ENCODE measurements around the gene KCNN3. TPM values are rescaled to one million over a fixed set of nuclear protein-coding genes. Genes with fewer than 3 reads are reported as not detected.

KCNN3 gene
- total RNA-seq, 1 donor, result 0.09 TPM

- TF ChIP-seq CTCF (IDR thresholded peaks at IDR 0.05; ENCODE audit: insufficient read depth, low read length), result no peak
Measured at GRCh38 chr1:154775621-154776605, 94.2 kb downstream of the KCNN3 start.

GRCh38 chr1:154774175-154774855 is 95.8 kb downstream of the KCNN3 start:
- TF ChIP-seq CTCF (IDR thresholded peaks at IDR 0.05; ENCODE audit: insufficient read depth, low read length), result no peak
- H3K4me3 ChIP-seq (ENCODE audit: low read depth, low read length), result no peak overlapping the region
- DNase-seq (ENCODE audit: low read depth), result no peak

More at GRCh38 chr1:154775621-154776605, 94.2 kb downstream of the KCNN3 start:
- no peak overlapping the region for H3K4me3 ChIP-seq (ENCODE audit: low read depth, low read length)
- no peak for DNase-seq (ENCODE audit: low read depth)

GRCh38 chr1:154773551-154773950 is 96.5 kb downstream of the KCNN3 start:
- no peak for DNase-seq (ENCODE audit: low read depth)
- H3K4me3 ChIP-seq (ENCODE audit: low read depth, low read length), result no peak overlapping the region
- no peak for TF ChIP-seq CTCF (IDR thresholded peaks at IDR 0.05; ENCODE audit: insufficient read depth, low read length)

- no peak for DNase-seq (ENCODE audit: low read depth)
- H3K4me3 ChIP-seq (ENCODE audit: low read depth, low read length), result no peak overlapping the region
- no peak for TF ChIP-seq CTCF (IDR thresholded peaks at IDR 0.05; ENCODE audit: insufficient read depth, low read length)
Measured at GRCh38 chr1:154772606-154773506, 97.2 kb downstream of the KCNN3 start.

GRCh38 chr1:154772056-154772455 is 98.0 kb downstream of the KCNN3 start:
- no peak for TF ChIP-seq CTCF (IDR thresholded peaks at IDR 0.05; ENCODE audit: insufficient read depth, low read length)
- no peak for DNase-seq (ENCODE audit: low read depth)
- no peak overlapping the region for H3K4me3 ChIP-seq (ENCODE audit: low read depth, low read length)

- DNase-seq (ENCODE audit: low read depth), result no peak
- TF ChIP-seq CTCF (IDR thresholded peaks at IDR 0.05; ENCODE audit: insufficient read depth, low read length), result no peak
- H3K4me3 ChIP-seq (ENCODE audit: low read depth, low read length), result no peak overlapping the region
Measured at GRCh38 chr1:154770897-154771594, 99.0 kb downstream of the KCNN3 start.
